Spleen (tissue), 7 donors: ENCODE data around the gene SMG6.
A peak's percentile ranks its signal among the peaks of the same experiment; 100 is the strongest.

Source experiments
- POLR2A ChIP-seq, 3 donors: fragments of 450-650 bp; IDR thresholded peaks; one replicate each; pipeline ENCODE4 v1.5.1; 2017; ENCODE audit warnings: antibody characterized with exemption in 3 of 3, mild to moderate bottlenecking in 1 of 3
- POLR2AphosphoS5 ChIP-seq, 3 donors: sonication (generic); formaldehyde crosslinking; IDR thresholded peaks; one replicate each; pipeline ENCODE4 v1.5.1; 2017; ENCODE audit warnings: antibody characterized with exemption in 3 of 3
- TF ChIP-seq, protein P1 (sequence below), 11 experiments: fragments of 200-600 bp in 7 of 11; fragments of 450-650 bp in 4 of 11; sonication (generic) in 4 of 11; IDR thresholded peaks in 8 of 11; conservative IDR thresholded peaks in 3 of 11; 1 replicate in 7 of 11; 2 replicates in 4 of 11; pipeline versions ENCODE4 v1.4.0 to v1.8.0; 2016 to 2021; ENCODE audit warnings: antibody characterized with exemption in 11 of 11, inconsistent platforms in 4 of 11, mild to moderate bottlenecking in 1 of 11
- donor health status: DM: no; HTN: no; CAD: no; lungs with moderate emphysema.
- donor health status: DM: no; HTN: no; CAD: no.
- donor health status: DM: no; HTN: no; CAD: no.

DNA sequence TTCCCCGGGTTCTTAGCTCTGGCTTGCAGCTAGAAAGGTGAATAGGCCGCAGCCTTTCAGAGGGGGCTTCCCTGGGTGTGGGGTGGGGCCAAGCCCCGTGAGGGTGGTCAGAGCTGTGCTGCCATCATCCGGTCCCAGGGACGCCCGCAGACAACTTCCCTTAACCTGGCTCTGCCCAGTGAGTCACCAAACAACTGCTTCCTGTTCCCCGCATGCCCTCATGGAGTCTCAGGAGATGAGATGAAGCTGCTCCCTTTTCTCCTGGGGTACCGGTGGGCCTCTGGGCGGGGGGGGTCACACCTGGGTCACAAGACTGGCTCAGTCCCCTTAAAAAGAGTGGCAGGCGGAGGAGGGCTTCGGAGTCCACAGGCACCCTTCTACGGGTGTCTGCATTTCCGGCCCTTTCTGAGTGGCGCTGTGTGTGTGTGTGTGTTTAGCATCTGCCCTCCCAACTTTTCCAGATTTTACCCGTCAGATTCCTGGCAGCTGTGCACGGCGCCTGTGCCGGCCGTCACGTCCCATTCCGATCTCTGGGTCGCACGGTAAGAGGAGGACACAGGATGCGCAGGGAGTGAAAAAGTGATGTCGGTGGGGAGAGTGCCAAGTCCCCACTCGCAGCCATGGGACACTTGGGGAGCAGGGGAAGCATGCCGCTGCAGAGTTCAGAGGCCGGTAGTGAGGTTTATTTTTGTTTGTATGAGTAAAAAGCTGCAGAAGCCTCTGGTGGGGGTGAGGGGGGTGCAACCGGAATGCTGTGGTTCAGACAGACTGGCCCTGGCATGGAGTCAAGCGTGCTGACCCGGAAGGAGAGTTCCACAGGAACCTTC lies 231.9 kb downstream of the SMG6 start:
- TF ChIP-seq POLR2A (IDR thresholded peaks at IDR 0.05): no peak
- TF ChIP-seq, protein P1, sequence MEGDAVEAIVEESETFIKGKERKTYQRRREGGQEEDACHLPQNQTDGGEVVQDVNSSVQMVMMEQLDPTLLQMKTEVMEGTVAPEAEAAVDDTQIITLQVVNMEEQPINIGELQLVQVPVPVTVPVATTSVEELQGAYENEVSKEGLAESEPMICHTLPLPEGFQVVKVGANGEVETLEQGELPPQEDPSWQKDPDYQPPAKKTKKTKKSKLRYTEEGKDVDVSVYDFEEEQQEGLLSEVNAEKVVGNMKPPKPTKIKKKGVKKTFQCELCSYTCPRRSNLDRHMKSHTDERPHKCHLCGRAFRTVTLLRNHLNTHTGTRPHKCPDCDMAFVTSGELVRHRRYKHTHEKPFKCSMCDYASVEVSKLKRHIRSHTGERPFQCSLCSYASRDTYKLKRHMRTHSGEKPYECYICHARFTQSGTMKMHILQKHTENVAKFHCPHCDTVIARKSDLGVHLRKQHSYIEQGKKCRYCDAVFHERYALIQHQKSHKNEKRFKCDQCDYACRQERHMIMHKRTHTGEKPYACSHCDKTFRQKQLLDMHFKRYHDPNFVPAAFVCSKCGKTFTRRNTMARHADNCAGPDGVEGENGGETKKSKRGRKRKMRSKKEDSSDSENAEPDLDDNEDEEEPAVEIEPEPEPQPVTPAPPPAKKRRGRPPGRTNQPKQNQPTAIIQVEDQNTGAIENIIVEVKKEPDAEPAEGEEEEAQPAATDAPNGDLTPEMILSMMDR (IDR thresholded peaks at IDR 0.05 in 8 of 11, conservative IDR thresholded peaks at IDR 0.05 in 3 of 11): no peak
- TF ChIP-seq POLR2AphosphoS5 (IDR thresholded peaks at IDR 0.05): peak; percentile 75 to 81 (median 76)
